BE2C (cell line): ENCODE data around the gene RAB27B.

Experiments used
- DNase-seq: peaks from one replicate; pipeline ENCODE4 v3.0.0-alpha.2; 2020
- H3K27me3 ChIP-seq: fragments of 250-450 bp; sonication (Bioruptor Pico); 2 replicates; pipeline ENCODE4 v1.5.1; 2020; ENCODE audit warnings: mild to moderate bottlenecking
- H3K36me3 ChIP-seq: fragments of 250-450 bp; sonication (Bioruptor Pico); 2 replicates; pipeline ENCODE4 v1.5.1; 2020; ENCODE audit warnings: mild to moderate bottlenecking
- H3K4me1 ChIP-seq: fragments of 250-450 bp; sonication (Bioruptor Pico); 2 replicates; pipeline ENCODE4 v1.5.1; 2020
- H3K4me3 ChIP-seq: 2 replicates; pipeline ENCODE4 v1.5.1; 2011; ENCODE audit warnings: low read depth, low read length
- H3K9me3 ChIP-seq: fragments of 250-450 bp; sonication (Bioruptor Pico); 2 replicates; pipeline ENCODE4 v1.5.1; 2020
- CTCF ChIP-seq: IDR thresholded peaks from 2 replicates; pipeline ENCODE4 v1.5.1; 2012; ENCODE audit warnings: mild to moderate bottlenecking, low read depth, low read length

RAB27B gene

GRCh38 chr18:54867131-54867530 lies 38.9 kb downstream of the RAB27B start:
- Histone ChIP-seq H3K9me3 (no peaks in the 10 kb centered on the region), H3K4me3 (no peak overlapping the region), H3K36me3 (no peaks in the 10 kb centered on the region), H3K4me1 (no peaks in the 10 kb centered on the region), H3K27me3 (no peaks in the 10 kb centered on the region)
- TF ChIP-seq CTCF = no peak
- no peak for DNase-seq

- DNase-seq = peak; percentile 26
- Histone ChIP-seq H3K4me3 (no peak overlapping the region), H3K27me3 (no peaks in the 10 kb centered on the region), H3K36me3 (no peaks in the 10 kb centered on the region), H3K4me1 (no peaks in the 10 kb centered on the region), H3K9me3 (no peaks in the 10 kb centered on the region)
- TF ChIP-seq CTCF = no peak
Measured at GRCh38 chr18:54871231-54871630, 43.0 kb downstream of the RAB27B start.

GRCh38 chr18:54872681-54873080 lies 44.4 kb downstream of the RAB27B start:
- no peak for DNase-seq
- H3K27me3 ChIP-seq = no peaks in the 10 kb centered on the region
- no peak overlapping the region for H3K4me3 ChIP-seq
- H3K9me3 ChIP-seq = no peaks in the 10 kb centered on the region
- no peaks in the 10 kb centered on the region for H3K4me1 ChIP-seq
- TF ChIP-seq CTCF = no peak
- H3K36me3 ChIP-seq = no peaks in the 10 kb centered on the region

GRCh38 chr18:54873884-54874255 lies 45.6 kb downstream of the RAB27B start:
- Histone ChIP-seq H3K36me3 (no peaks in the 10 kb centered on the region), H3K4me3 (no peak overlapping the region), H3K4me1 (no peaks in the 10 kb centered on the region), H3K9me3 (no peaks in the 10 kb centered on the region), H3K27me3 (no peaks in the 10 kb centered on the region)
- DNase-seq = no peak
- no peak for TF ChIP-seq CTCF

- no peak for TF ChIP-seq CTCF
- no peak overlapping the region for H3K4me3 ChIP-seq
- H3K4me1 ChIP-seq = no peaks in the 10 kb centered on the region; the same call in 1 of the 2 replicates
- H3K27me3 ChIP-seq = no peaks in the 10 kb centered on the region
- no peak for DNase-seq
- no peaks in the 10 kb centered on the region for H3K36me3 ChIP-seq
- H3K9me3 ChIP-seq = no peaks in the 10 kb centered on the region
Measured at GRCh38 chr18:54875063-54875462, 46.8 kb downstream of the RAB27B start.

GRCh38 chr18:54877076-54877475 lies 48.8 kb downstream of the RAB27B start:
- no peak overlapping the region for H3K4me3 ChIP-seq
- no peaks in the 10 kb centered on the region for H3K9me3 ChIP-seq
- H3K27me3 ChIP-seq = no peaks in the 10 kb centered on the region
- DNase-seq = no peak
- TF ChIP-seq CTCF = no peak
- H3K4me1 ChIP-seq = peaks cover 11% of the 10 kb centered on the region
- no peaks in the 10 kb centered on the region for H3K36me3 ChIP-seq
